Raji (cell line): ENCODE results near the gene LUC7L3.

Source experiments
- POLR2A ChIP-seq: IDR thresholded peaks from 2 replicates; pipeline ENCODE4 v1.6.1; 2011; ENCODE audit warnings: low read depth, low read length, control low read depth; ENCODE audit not compliant: insufficient read depth

LUC7L3 gene

DNA sequence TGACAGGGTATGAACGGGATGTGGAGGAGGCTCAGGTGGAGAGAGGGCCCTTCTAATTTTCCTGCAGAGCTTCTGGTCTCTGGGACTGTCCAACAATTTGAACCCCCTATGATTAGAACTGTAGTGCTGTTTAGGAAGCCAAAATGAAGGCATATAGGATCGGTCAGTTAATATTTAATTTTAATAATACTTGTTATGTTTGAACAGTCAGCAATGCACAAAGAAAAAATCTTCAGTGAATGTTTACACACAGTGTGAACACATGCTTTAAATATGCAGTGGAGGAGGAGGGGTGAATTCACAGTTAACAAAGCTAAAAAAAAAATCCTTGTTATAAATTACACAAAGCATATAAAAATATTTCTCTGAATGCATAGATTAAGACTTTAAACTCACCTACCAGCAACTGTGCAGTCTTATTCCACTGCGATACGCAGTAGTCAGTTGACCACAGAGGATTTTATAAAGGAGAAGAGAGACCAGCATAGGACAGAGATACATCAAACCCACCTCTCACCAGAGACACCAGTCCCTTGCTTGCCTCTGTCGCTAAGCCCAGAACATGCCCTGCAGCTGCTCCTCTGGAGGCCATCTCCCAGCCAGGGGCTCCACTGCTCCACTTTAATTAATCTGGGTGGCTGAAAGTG lies 26.2 kb upstream of the LUC7L3 start:
- no peak for TF ChIP-seq POLR2A

DNA sequence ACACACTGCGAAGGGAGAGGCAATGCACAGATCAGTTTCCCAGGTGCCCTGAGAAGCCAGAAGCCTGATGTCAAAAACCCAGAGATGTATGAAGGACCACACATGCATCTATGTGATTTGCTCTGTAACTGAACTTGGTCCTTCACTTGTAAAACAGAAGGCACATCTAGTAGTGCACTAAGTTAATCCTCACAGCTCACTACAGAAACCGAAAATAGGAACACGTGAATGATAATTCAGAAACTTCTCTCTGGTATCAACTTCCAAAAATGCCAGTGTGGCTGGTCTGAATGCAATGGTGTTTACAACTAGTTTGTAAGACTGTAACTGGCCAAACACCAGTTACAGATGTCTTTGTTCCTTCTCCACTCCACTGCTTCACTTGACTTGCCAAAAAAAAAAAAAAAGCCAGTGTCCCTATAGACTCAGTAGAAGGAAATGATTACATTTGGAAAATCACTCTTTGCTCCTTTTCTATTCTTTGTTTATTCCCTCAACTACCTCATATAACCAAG lies 23.0 kb upstream of the LUC7L3 start:
- no peak for TF ChIP-seq POLR2A

DNA sequence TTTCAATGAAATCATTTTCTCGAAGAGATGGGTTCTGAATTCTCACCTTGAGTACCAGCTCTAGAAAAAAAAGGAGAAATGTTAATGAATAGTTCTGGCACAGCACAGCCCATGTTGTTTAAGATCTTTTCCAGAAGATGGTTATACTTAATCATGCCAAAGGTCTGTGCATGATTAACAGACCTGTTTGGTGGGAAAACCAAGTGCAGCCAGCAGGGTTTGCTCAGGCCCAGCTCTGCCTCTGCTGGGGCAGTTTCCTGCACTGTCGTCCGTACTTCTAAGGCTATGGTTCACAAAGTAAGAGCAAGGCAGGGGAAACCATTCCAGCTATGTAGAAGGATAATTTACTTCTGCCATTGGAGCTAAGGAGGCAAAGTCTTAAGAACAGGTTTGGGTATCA lies 22.3 kb upstream of the LUC7L3 start:
- TF ChIP-seq POLR2A, result no peak

DNA sequence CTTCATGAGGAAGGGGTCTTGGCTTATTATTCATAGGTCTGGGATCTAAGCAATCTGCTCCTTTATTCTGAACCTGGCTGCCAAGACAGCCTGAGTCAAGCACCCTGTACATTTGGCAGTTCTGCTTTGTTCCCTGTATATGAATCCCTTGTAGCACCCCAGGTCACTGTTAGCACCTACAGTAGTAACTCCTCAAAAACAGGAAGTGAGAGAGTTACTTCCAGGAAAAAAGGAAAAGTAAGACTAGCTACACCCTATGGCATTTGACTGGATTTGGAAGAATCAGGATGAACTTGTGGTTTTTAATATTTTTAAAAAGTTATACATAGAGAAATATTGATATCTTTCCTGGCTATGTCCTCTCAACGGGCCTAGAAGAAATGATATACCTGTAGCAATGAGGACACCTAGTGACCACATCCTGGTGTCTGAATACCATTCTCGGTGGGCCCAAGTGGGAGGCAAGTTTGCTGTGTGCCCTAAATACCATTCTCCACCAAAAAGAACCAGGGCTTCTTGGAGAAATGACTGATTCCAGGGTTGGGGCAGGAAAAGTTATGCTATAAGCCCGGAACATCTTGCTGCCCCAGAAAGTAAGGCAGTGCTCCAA lies 21.6 kb upstream of the LUC7L3 start:
- no peak for TF ChIP-seq POLR2A

DNA sequence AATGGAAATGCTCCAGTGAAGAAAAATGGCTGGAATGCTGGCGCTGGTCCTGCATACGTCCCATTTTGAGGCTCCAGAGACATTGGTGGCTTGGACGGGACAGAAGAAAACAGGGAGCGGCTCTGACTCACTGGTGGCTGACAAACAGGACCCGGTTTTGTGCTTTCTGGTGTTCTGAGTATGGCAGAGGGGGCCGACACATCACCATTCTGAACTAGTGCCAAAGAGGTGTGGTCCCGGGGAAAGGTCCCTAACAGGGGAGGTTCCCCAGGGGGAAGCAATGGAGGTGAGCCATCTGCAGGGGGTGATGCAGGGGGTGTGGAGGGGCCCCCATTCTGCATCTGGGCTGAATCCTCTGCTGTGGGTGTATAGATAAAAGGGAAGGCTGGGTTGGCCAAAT lies 20.0 kb upstream of the LUC7L3 start:
- no peak for TF ChIP-seq POLR2A

DNA sequence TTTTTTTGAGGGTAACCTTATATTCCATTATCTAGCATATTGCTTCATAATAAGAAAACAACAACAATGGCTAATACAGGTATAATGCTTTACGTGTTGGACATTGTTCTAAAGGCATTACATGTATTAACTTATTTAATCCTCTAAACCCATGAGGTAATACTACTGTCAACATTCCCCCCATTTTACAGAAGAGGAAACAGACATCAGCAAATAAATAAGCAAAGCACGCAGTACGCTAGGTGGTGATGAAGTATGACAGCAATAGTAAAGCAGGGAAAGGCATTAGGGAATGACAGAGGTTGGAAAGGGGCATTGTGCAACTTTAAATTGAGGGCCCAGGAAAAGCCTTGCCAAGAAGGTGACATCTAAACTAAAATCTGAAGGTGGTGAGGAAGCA lies 16.2 kb upstream of the LUC7L3 start:
- no peak for TF ChIP-seq POLR2A

DNA sequence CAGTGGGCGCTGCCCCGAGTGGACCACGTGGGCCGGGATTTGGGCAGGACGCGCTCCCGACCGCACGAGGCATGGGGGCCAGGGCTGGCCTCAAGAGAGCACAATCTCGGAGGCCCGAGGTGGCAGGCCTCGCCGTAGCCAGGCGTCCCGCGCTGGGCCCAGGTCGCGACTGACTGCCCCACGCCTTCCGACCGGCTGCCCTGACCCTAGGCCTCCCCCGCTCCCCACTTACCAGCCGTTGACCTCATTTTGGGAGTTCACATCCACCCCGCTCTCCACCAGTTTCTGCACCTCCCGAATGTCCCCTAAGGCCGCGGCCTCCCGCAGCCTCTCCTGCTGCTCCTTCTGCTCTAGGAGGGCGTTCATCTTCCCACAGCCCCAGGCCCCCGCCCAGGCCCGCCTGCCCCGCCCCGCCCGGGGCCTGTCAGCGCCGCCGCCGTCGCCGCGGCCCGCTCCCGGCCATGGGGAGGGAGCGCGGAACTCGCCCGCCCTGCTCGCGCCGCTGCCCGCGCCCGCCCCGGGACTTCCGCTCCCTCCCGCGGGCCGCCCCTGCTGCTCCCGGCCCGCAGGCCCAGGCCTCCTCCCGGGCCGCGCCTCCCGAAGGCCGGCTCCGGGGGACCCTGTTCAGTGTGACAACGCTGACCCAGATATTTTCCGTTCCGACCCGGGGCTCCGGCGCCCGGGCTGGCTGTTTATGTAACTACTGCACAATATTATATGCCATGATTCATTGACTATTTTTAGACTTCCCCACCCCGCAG lies 11.9 kb upstream of the LUC7L3 start, which contains the start of gene ANKRD40:
Gene ANKRD40 (minus strand): TSS at position 626 of the 761 bp plus-strand sequence. CDS start 260 bp downstream, at position 366.
- peak; percentile 57 for TF ChIP-seq POLR2A

DNA sequence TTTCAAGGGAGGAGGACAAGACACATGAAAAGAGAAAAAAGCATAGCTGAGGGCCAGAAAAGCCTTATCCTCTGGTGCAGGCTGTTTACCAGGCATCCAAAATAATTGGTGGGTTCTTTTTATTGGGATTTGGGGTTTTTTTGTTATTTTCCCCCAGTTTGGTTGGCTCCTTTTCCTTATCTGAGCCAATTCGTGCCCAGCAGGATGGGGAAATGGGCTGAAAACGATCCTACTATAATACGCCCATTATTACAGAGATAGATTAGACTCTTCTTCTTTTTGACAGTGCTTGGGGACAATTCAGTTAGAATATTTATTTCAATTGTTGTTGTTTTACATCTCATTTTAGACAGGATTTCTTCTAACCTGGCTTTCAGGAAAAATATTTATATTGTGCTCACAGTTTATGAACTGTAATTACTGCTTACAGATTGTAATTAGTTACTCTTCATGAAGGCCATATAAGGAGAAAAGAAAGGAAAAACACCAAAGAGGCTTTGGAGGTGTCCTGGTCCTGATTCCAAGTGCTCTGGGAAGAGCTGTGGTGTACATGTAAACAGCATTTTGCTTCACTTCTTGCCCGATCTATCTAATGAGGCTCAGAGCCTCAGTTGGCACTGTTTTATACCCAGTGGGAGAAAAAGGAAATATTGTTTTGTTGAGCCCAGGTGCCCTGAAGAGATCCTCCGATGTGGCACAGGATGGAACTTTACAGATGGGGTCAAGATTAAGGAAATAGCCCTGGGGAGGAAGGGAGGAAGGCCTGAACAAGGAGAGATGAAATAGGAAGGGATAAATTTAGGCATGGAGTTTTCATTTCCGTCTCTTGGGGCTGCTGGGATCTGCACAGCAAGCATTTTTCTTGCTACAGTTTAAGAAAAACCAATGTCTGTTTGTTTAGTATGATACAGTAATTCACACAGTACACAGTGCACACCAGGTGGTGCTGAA lies 11.1 kb upstream of the LUC7L3 start:
- peak; percentile 24; the same call in 1 of the 2 replicates for TF ChIP-seq POLR2A

DNA sequence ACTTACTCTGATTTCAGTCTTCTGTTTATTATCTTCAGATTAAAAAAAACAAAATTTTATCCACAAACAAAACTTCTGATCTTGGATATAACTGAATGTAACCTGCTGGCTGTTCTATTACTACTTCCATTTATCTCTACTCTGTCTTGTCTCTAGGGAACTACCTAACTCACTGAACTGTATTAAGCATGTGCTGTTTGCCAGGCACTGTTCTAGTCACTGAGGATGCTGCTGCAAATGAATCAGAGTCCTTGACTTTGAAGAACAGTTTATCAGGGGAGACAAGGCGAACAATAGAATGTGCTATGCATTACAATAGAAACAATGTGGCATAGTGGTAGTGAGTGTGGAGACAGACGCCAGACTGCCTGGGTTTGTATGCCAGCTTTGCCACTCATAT lies 9.4 kb upstream of the LUC7L3 start:
- no peak for TF ChIP-seq POLR2A

DNA sequence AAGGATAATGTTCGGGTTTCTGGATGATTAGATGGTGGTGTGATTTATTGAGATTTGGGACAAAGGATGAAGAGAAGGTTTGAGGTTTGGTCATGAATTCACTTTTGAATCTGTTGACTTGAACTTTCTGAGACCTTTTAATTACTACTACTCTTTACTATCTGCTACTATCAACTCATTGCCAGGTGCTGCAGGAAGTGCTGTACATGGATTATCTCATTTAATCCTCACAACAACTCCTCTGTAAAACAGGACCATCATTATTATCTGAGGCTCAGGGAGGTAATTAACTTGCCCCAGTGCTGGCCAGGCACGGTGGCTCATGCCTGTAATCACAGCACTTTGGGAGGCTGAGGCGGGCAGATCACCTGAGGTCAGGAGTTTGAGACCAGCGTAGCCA lies 8.8 kb upstream of the LUC7L3 start:
- no peak for TF ChIP-seq POLR2A

DNA sequence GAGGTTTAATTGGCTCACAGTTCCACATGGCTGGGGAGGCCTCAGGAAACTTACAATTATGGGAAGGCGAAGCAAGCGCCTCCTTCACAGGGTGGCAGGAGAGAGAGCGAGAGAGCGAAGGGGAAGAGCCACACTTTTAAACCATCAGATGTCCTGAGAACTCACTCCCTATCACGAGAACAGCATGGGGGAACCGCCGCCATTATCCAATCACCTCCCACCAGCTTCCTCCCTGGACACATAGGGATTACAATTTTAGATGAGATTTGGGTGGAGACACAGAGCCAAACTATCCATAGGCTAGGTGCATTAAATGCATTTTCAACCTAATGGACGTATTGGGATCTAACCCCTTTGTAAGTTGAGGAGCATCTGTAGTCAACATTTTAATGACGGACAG lies 6.8 kb upstream of the LUC7L3 start:
- no peak for TF ChIP-seq POLR2A

DNA sequence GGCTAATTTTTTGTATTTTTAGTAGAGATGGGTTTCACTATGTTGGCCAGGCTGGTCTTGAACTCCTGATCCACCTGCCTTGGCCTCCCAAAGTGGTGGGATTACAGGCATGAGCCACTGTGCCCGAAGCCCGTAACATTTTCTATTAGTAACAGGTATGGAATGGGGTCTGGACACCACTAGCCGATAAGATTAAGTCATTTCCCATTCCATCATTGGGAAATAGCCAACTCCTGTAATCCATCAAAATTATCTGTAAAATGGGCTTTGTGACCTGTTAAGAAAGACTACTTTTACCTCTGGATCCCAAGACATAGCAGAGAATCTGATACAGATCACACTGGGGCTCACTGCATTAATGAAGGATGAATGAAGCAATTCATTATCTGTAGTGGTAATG lies 3.9 kb upstream of the LUC7L3 start:
- no peak for TF ChIP-seq POLR2A

DNA sequence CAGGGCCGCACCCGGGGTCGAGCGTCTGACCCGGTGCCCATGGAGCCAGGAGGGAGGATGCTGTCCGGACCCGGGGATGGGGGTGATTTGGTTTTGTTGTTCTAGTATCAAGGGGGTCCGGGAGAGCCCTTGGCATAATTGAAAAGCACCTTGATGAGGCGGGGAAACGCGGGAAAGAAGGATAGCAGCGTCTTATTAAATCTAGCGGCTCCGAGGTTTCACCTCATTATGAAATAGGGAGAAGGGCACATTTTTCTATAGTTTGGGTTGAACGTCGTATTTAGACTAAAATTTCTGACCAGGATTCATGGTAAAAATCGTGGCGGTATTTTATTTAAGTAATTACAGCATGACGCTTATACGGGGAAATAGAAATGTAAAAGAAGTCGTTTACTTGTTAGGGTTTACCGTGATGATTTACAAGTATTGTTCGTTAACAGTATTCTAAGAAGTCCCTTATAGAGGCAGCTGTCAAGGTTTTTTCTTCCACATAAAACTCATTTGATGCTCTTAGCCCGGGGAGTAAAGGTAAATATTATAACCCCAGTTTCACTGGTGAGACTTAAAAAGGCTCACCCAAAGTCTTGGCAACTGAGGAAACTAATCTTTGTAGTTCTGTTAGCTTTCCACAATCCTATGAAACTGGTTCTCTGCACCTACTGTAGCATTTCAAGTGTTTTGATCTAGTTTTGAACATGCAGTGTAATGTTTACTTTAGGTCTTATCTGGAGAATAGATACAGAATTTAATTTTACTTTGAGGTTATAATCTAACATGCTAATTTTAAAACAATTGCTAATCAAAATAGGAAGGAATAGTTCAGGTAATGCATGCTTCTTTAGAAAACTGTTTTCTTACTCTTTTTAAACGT lies 756 bp downstream of the LUC7L3 start:
- no peak for TF ChIP-seq POLR2A
